ENCODE results near the gene MEPE.
"Not testable (repeated sequence)": the region's sequence is repeated elsewhere in the genome, so short reads cannot be mapped to it uniquely, and the experiment has no call there.

Gene MEPE

GRCh38 chr4:87882861-87883260 is 50.1 kb downstream of the MEPE start:
- H3K4me3 ChIP-seq (ENCODE audit: low read length): no peak overlapping the region
- H3K36me3 ChIP-seq (ENCODE audit: insufficient read depth, low read length): no peaks in the 10 kb centered on the region
- H3K4me1 ChIP-seq (ENCODE audit: insufficient read depth, low read length): no peaks in the 10 kb centered on the region
- WGBS: 96% methylated on average over 2 of the region's 2 CpGs
- no peaks in the 10 kb centered on the region for H3K27me3 ChIP-seq (ENCODE audit: insufficient read depth, low read length)
- peaks cover under 1% of the 10 kb centered on the region for H3K9me3 ChIP-seq (ENCODE audit: insufficient read depth, low read depth, low read length)
- no peak overlapping the region for H3K9ac ChIP-seq (ENCODE audit: low read depth, low read length)
- no peak overlapping the region for H3K27ac ChIP-seq (ENCODE audit: low read depth, low read length)

GRCh38 chr4:87884976-87885549 is 52.3 kb downstream of the MEPE start:
- H3K4me1 ChIP-seq (ENCODE audit: insufficient read depth, low read length): no peaks in the 10 kb centered on the region
- H3K4me3 ChIP-seq (ENCODE audit: low read length): no peak overlapping the region
- no peaks in the 10 kb centered on the region for H3K36me3 ChIP-seq (ENCODE audit: insufficient read depth, low read length)
- H3K27ac ChIP-seq (ENCODE audit: low read depth, low read length): no peak overlapping the region
- peaks cover 18% of the 10 kb centered on the region for H3K9me3 ChIP-seq (ENCODE audit: insufficient read depth, low read depth, low read length)
- no peaks in the 10 kb centered on the region for H3K27me3 ChIP-seq (ENCODE audit: insufficient read depth, low read length)
- no peak overlapping the region for H3K9ac ChIP-seq (ENCODE audit: low read depth, low read length)
- 88% methylated on average over 9 of the region's 9 CpGs for WGBS

DNA sequence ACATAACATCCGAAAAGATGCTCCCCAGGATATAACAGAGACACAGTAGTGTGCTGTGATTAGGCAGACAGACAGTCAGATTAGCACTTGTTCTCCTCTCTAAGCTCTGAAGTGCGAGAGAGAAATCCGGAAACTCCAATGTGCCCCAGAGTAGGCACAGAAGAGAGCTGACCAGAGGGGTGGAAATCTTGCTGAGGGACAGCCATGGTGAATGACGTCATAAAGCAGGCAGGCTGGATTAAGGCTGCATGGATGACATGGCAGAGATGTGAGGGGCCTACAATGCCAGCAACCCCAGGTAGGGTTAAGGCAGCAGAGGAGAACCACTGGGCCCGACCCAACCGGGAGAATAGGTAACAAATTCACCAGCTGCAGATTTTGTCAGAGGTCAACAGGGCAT is 53.3 kb downstream of the MEPE start:
- H3K36me3 ChIP-seq (ENCODE audit: insufficient read depth, low read length): no peaks in the 10 kb centered on the region
- no peaks in the 10 kb centered on the region for H3K4me1 ChIP-seq (ENCODE audit: insufficient read depth, low read length)
- H3K27me3 ChIP-seq (ENCODE audit: insufficient read depth, low read length): no peaks in the 10 kb centered on the region
- H3K9me3 ChIP-seq (ENCODE audit: insufficient read depth, low read depth, low read length): peaks cover 25% of the 10 kb centered on the region
- no peak overlapping the region for H3K4me3 ChIP-seq (ENCODE audit: low read length)
- H3K27ac ChIP-seq (ENCODE audit: low read depth, low read length): no peak overlapping the region
- H3K9ac ChIP-seq (ENCODE audit: low read depth, low read length): no peak overlapping the region
- WGBS: 87% methylated on average over 6 of the region's 6 CpGs

DNA sequence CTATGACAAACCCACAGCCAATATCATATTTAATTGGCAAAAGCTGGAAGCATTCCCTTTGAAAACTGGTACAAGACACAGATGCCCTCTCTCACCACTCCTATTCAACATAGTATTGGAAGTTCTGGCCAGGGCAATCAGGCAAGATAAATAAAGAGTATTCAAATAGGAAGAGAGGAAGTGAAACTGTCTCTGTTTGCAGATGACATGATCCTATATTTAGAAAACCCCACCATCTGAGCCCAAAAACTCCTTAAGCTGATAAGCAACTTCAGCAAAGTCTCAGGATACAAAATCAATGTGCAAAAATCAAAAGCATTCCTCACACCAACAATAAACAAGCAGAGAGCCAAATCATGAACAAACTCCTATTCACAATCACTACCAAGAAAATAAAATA is 58.0 kb downstream of the MEPE start:
- H3K36me3 ChIP-seq (ENCODE audit: insufficient read depth, low read length); H3K4me3 ChIP-seq (ENCODE audit: low read length); H3K27me3 ChIP-seq (ENCODE audit: insufficient read depth, low read length); H3K27ac ChIP-seq (ENCODE audit: low read depth, low read length); H3K4me1 ChIP-seq (ENCODE audit: insufficient read depth, low read length); H3K9ac ChIP-seq (ENCODE audit: low read depth, low read length): not testable (repeated sequence)
- peaks cover 29% of the 10 kb centered on the region for H3K9me3 ChIP-seq (ENCODE audit: insufficient read depth, low read depth, low read length)

- no peak overlapping the region for H3K4me3 ChIP-seq (ENCODE audit: low read length)
- H3K27ac ChIP-seq (ENCODE audit: low read depth, low read length): peak overlapping the region; percentile 90
- no peaks in the 10 kb centered on the region for H3K27me3 ChIP-seq (ENCODE audit: insufficient read depth, low read length)
- H3K9me3 ChIP-seq (ENCODE audit: insufficient read depth, low read depth, low read length): peaks cover 4% of the 10 kb centered on the region; the same call in 1 of the 2 replicates
- no peaks in the 10 kb centered on the region for H3K36me3 ChIP-seq (ENCODE audit: insufficient read depth, low read length)
- H3K4me1 ChIP-seq (ENCODE audit: insufficient read depth, low read length): peaks cover 22% of the 10 kb centered on the region
- peak overlapping the region; percentile 25; the same call in 1 of the 2 replicates for H3K9ac ChIP-seq (ENCODE audit: low read depth, low read length)
- 26% methylated on average over 7 of the region's 8 CpGs for WGBS
These were observed 63.3 kb downstream of the MEPE start for GRCh38 chr4:87895964-87896621.
